Suprapubic skin (tissue), 4 donors: ENCODE measurements around the gene CSRNP3.

Source experiments
- POLR2A ChIP-seq, 2 donors: fragments of 450-650 bp; IDR thresholded peaks; one replicate each; pipeline ENCODE4 v1.6.1; 2017; ENCODE audit warnings: antibody characterized with exemption in 2 of 2, mild to moderate bottlenecking in 2 of 2, moderate library complexity in 2 of 2
- POLR2AphosphoS5 ChIP-seq, 3 donors: sonication (generic); formaldehyde crosslinking; IDR thresholded peaks; one replicate each; pipeline ENCODE4 v1.6.1; 2017; ENCODE audit warnings: antibody characterized with exemption in 3 of 3
- TF ChIP-seq, protein P1 (sequence below), 2 donors: fragments of 200-600 bp in 1 of 2; fragments of 450-650 bp in 1 of 2; sonication (generic) in 1 of 2; IDR thresholded peaks; one replicate each; pipeline ENCODE4 v1.5.1; 2016 to 2019; ENCODE audit warnings: antibody characterized with exemption in 2 of 2, mild to moderate bottlenecking in 1 of 2, moderate library complexity in 1 of 2

- TF ChIP-seq, protein P1, sequence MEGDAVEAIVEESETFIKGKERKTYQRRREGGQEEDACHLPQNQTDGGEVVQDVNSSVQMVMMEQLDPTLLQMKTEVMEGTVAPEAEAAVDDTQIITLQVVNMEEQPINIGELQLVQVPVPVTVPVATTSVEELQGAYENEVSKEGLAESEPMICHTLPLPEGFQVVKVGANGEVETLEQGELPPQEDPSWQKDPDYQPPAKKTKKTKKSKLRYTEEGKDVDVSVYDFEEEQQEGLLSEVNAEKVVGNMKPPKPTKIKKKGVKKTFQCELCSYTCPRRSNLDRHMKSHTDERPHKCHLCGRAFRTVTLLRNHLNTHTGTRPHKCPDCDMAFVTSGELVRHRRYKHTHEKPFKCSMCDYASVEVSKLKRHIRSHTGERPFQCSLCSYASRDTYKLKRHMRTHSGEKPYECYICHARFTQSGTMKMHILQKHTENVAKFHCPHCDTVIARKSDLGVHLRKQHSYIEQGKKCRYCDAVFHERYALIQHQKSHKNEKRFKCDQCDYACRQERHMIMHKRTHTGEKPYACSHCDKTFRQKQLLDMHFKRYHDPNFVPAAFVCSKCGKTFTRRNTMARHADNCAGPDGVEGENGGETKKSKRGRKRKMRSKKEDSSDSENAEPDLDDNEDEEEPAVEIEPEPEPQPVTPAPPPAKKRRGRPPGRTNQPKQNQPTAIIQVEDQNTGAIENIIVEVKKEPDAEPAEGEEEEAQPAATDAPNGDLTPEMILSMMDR (IDR thresholded peaks at IDR 0.05), result no peak
- no peak for TF ChIP-seq POLR2A (IDR thresholded peaks at IDR 0.05)
- TF ChIP-seq POLR2AphosphoS5 (IDR thresholded peaks at IDR 0.05), result no peak
Observed at GRCh38 chr2:165544897-165545296, 75.4 kb downstream of the CSRNP3 start.
